ENCODE data around the gene SPNS2. TPM values are rescaled to one million over a fixed set of nuclear protein-coding genes. Genes with fewer than 3 reads are reported as not detected.

Gene SPNS2
- total and polyA plus RNA-seq, 2 of the 8 experiments (the other 6 are each of a cell fraction or from before 2014, with no cell fraction given), result 1.2 to 1.5 TPM

GRCh38 chr17:4569591-4569990, 70.9 kb downstream of the SPNS2 start:
- Histone ChIP-seq H3K4ac (replicated peaks; ENCODE audit: insufficient read length, low read depth, low read length) (no peak overlapping the region), H3K18ac (ENCODE audit: extremely low read depth, low read length) (no peak overlapping the region), H4K8ac (ENCODE audit: extremely low read depth, insufficient read depth, low read length) (no peak overlapping the region), H3K79me2 (ENCODE audit: control insufficient read depth in 1 of 2, insufficient read depth in 2 of 2, low read length in 2 of 2) (no peaks in the 10 kb centered on the region), H2BK5ac (ENCODE audit: low read depth, low read length) (no peak overlapping the region), H3K27ac (ENCODE audit: low read depth, low read length) (no peak overlapping the region), H3K4me1 (replicated peaks in 1 of 4; ENCODE audit: control insufficient read depth in 3 of 4, insufficient read depth in 4 of 4, low read length in 3 of 4) (peaks cover 2 to 8% (median 6%) of the 10 kb centered on the region in 4 experiments; a peak in 4 of 7 replicates), H3K23ac (ENCODE audit: insufficient read length) (no peak overlapping the region), H2BK120ac (replicated peaks; ENCODE audit: low read depth, low read length) (no peak overlapping the region), H3K23me2 (ENCODE audit: low read depth, low read length) (no peaks in the 10 kb centered on the region; the same call in 1 of the 2 replicates), H2BK15ac (ENCODE audit: low read length) (no peak overlapping the region), H3K56ac (replicated peaks; ENCODE audit: insufficient read length, low read depth, low read length) (no peak overlapping the region), H3K14ac (ENCODE audit: insufficient read length) (no peak overlapping the region), H3K27me3 (replicated peaks in 1 of 4; ENCODE audit: control insufficient read depth in 3 of 4, extremely low read depth in 1 of 4, insufficient read depth in 3 of 4, low read length in 3 of 4) (no peaks in the 10 kb centered on the region; a peak in 1 of 7 replicates), H3K9me3 (ENCODE audit: insufficient read depth in 2 of 2, low read depth in 1 of 2, low read length in 1 of 2) (no peaks in the 10 kb centered on the region), H3K79me1 (ENCODE audit: low read depth, low read length) (no peaks in the 10 kb centered on the region), H2BK20ac (ENCODE audit: low read length) (no peak overlapping the region), H3K4me3 (ENCODE audit: extremely low read depth in 1 of 4, insufficient read depth in 2 of 4, low read depth in 3 of 4, low read length in 4 of 4) (no peak overlapping the region), H3K9ac (replicated peaks in 1 of 4; ENCODE audit: extremely low read depth in 1 of 4, low read depth in 3 of 4, low read length in 3 of 4) (no peak overlapping the region), H3K36me3 (ENCODE audit: control insufficient read depth in 2 of 4, insufficient read depth in 4 of 4, low read length in 3 of 4) (no peaks in the 10 kb centered on the region), H3K4me2 (ENCODE audit: insufficient read depth in 1 of 2, low read depth in 2 of 2, low read length in 2 of 2) (no peak overlapping the region), H2AK5ac (ENCODE audit: low read depth, low read length) (no peak overlapping the region), H4K20me1 (replicated peaks in 1 of 2; ENCODE audit: control insufficient read depth in 1 of 2, insufficient read depth in 2 of 2, low read length in 2 of 2) (no peaks in the 10 kb centered on the region), H4K5ac (ENCODE audit: insufficient read length, low read depth, low read length) (no peak overlapping the region), H2AFZ (ENCODE audit: low read length) (no peak overlapping the region), H2BK12ac (ENCODE audit: low read depth, low read length) (no peak overlapping the region), H4K91ac (replicated peaks; ENCODE audit: insufficient read length, low read length) (no peak overlapping the region)
- TF ChIP-seq RNF2 (IDR thresholded peaks at IDR 0.05; ENCODE audit: borderline replicate concordance, low read depth, low read length, missing control alignments, poor library complexity, severe bottlenecking) (no peak), ASH2L (IDR thresholded peaks at IDR 0.05; ENCODE audit: low read length) (no peak), HDAC6 (IDR thresholded peaks at IDR 0.05; ENCODE audit: low read depth, low read length) (no peak), CREB1 (IDR thresholded peaks at IDR 0.05) (no peak)
- DNase-seq (ENCODE audit: low read depth in 1 of 2, low spot score in 2 of 2) (no peak), FAIRE-seq (no peak)
- POLR2A ChIA-PET (ENCODE audit: partially characterized antibody), result interaction anchor here (1.1 kb wide), 1 partner anchor 57 kb away, joined by 4 read pairs; no protein-coding TSS in a partner anchor
- CTCF ChIA-PET (ENCODE audit: partially characterized antibody), result interaction anchor here (0.7 to 7.4 kb wide), 9 partner anchors 8 to 215 kb away, joined by 3 to 170 read pairs (median 5); partner anchors contain the start of genes GGT6 and SMTNL2
- 72% methylated on average over 1 of the region's 1 CpG; no CpG with 5 or more reads in 1 of the 2 experiments for WGBS, 2 experiments (ENCODE audit: extremely low coverage in 1 of 2, insufficient coverage in 1 of 2, insufficient read length in 1 of 2, insufficient replicate concordance in 2 of 2, low coverage in 1 of 2, low lambda C conversion rate in 2 of 2, missing lambda C conversion rate in 1 of 2)
